Posterior vena cava (tissue), 2 donors: ENCODE results near the gene POTEB3. TPM values are rescaled to one million over a fixed set of nuclear protein-coding genes. Genes with fewer than 3 reads are reported as not detected.
"Not testable (repeated sequence)": the region's sequence is repeated elsewhere in the genome, so short reads cannot be mapped to it uniquely, and the experiment has no call there.

Experiments
- DNase-seq: peaks from one replicate; pipeline ENCODE4 v3.0.0-alpha.2; 2020; ENCODE audit warnings: low spot score
- intact Hi-C, 2 donors: fragments of 100-400 bp; cut with DNase I; formaldehyde crosslinking; loops; one replicate each; pipeline versions ENCODE4 v1.14.1 to v1.14.2; 2022 to 2023
- long read RNA-seq, 2 donors: library from polyadenylated mRNA; unstranded; transcript quantifications; one replicate each; pipeline ENCODE4 v2.0.0, GENCODE V29; 2020 to 2021
- microRNA-seq, 2 donors: library from miRNA; unstranded; fragments of <30 nt; microRNA quantifications; one replicate each; pipeline ENCODE4 v1.2.0, GENCODE V29; 2020 to 2021; ENCODE audit warnings: borderline microRNAs expressed in 2 of 2
- total RNA-seq, 2 donors: library from RNA; stranded (reverse); fragmentation: NEBNext Ultra II Directional; extraction: Animal tissue kit (Norgen Biotek cat#: 25700); gene quantifications; one replicate each; pipeline ENCODE4 v1.2.1, GENCODE V29; 2021
- donor health status: DM: yes; HTN: yes; CAD: no.
- donor health status: DM: yes; HTN: yes; CAD: no.

The POTEB3 gene
- not detected for total RNA-seq
- long read RNA-seq, donor 1, result 0 reads
- long read RNA-seq, donor 2, result 0 reads

DNA sequence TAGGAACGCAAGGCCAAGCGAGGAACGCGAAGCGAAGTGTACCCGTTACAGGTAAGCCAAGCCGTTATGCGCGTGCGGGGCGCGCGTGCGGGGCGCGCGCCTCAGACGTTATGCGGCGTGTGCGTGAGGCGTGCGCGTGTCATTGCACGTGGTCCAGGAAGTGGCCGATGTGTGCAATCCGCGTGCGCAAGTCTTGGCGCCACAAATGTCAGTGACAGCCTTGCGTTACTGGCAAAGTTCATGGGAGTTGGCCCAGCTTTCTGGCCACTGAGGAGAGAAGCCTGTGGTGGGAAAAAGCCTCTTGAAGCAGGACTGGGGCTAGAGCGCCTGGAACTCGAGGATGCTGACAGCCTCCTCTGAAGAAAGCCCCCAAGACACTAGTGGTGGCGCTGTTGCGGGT is at the start of gene POTEB3:
Gene POTEB3, minus strand, starts transcription at position 101 of the 400 bp plus-strand sequence. CDS start 488 bp downstream, outside the sequence.
- intact Hi-C loops, DNase-seq: not testable (repeated sequence)

DNA sequence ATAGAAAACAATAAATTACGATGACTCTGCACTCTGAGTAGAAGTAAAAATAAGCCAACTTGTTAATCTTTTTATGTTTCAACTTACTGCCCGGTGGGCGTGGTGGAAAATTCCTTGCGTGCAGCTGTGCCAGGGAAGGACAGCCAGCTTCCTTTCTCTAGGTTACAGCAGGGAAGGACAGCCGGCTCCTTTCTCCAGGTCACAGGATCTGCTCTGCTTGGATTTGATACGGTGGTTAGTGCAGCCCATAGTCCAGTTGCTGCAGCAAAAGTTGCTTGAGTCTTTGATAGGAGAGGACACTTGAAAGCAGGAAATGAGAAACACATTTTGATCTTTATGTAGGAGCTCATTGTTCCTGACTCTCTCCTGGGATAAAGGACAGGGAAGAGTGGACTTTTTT is 13.4 kb upstream of the POTEB3 start:
- DNase-seq, intact Hi-C loops: not testable (repeated sequence)

- DNase-seq, result peak; percentile 22
- intact Hi-C loops, result not testable (repeated sequence)
Measured at GRCh38 chr15:21451920-21452563, 11.7 kb upstream of the POTEB3 start.

GRCh38 chr15:21451487-21451886 is 11.2 kb upstream of the POTEB3 start:
- intact Hi-C loops, DNase-seq: not testable (repeated sequence)

DNA sequence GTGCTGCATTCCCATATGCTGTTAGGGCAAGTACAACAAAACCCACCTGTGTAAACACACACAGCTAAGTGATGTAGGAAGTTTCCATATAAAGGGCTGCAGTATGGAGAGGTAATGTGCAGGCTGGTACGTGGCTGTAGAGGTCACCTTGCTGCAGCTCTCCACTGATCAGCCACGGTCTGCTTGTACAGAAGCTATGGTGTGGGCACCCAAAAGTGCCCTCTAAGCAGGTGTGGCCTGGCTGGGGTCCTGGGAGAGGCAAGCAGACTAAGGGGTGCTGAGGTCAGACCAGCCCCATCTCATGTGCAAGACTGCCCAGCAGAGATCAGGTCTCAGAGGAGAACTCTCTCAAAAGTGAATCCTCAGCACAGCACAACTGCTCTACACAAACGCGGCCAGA is 32.9 kb downstream of the POTEB3 start:
- intact Hi-C loops, DNase-seq: not testable (repeated sequence)

DNA sequence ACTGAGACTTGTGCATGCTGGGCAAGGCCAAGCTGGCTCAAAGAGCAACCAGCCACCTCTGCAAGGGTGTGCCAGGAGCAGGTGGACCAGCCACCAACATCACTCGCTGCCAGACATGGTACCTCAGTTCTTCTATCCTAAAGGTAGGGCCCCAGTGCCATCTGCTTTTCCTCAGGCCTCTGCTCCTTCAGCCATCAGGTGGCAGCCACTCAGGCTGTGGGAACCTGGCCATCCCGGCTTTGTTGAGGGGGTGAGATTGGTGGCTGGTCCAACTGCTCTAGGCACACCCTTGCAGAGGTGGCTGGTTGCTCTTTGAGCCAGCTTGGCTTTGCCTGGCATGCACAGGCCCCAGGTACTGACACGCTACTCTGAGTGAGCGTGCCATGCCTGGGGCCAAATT is 38.8 kb downstream of the POTEB3 start:
- intact Hi-C loops, DNase-seq: not testable (repeated sequence)

GRCh38 chr15:21399111-21399510 is 41.2 kb downstream of the POTEB3 start:
- DNase-seq, result not testable (repeated sequence)

DNA sequence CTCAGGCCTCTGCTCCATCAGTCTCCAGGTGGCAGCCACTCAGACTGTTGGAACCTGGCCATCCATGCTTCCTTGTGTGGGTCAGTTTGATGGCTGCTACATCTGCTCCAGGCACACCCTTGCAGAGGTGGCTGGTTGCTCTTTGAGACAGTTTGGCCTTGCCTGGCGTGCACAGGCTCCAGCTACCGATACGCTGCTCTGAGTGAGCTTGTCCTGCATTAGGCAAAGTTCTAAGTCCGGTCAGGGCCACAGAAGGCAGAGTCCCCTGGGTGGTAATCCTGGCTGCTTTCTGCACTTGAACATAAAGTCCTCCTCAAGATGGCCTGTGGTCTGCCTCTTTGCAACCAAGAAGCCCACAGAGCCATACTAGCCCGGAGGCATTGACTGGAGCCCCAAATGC is 41.8 kb downstream of the POTEB3 start:
- intact Hi-C loops, DNase-seq: not testable (repeated sequence)

More at GRCh38 chr15:21399111-21399510, 41.2 kb downstream of the POTEB3 start:
- intact Hi-C loops, result not testable (repeated sequence)

DNA sequence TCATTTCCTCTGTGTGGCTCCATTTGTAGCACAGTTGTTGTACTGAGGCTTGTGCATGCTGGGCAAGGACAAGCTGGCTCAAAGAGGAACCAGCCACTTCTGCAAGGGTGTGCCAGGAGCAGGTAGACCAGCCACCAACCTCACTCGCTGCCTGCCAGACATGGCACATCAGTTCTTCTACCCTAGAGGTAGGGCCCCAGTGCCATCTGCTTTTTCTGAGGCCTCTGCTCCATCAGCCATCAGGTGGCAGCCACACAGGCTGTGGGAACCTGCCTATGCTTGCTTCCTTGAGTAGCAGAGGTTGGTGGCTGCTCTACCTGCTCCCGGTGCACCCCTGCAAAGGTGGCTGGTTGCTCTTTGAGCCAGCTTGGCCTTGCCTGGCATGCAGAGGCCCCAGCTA is 42.6 kb downstream of the POTEB3 start:
- DNase-seq, intact Hi-C loops: not testable (repeated sequence)

DNA sequence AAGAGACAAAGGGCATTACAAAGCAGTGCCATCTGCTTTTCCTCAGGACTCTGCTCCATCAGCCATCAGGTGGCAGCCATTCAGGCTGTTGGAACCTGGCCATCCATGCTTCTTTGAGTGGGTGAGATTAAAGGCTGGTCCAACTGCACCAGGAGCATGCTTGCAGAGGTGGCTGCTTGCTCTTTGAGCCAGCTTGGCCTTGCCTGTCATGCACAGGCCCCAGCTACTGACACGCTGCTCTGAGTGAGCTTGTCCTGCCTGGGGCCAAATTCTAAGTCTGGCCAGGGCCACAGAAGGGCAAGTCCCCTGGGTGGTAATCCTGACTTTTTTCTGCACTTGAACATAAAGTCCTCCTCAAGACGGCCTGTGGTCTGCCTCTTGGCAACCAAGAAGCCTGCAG is 43.1 kb downstream of the POTEB3 start:
- not testable (repeated sequence) for DNase-seq

DNA sequence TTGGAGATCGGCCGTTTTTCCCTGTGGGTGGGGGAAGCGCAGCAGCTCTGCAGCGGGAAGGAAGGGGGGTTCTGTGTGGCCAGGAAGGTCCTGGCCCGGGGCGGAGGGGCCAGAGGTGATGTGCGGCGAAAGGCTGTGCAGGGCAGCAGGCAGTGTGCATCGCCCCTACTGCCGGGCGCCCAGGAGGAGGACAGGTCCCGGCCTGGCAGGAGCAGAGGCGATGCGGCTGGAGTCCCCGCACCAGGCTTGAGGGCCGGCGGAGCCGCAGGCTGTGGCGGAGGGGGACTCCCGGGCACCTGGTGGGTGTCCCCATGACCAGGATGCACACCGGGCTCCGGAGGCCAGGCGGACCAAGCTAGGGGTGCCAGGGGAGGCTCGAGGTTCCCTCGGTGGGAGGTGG is 54.3 kb downstream of the POTEB3 start:
- intact Hi-C loops, DNase-seq: not testable (repeated sequence)

More for the DNA sequence above, 43.1 kb downstream of the POTEB3 start:
- intact Hi-C loops, result not testable (repeated sequence)

- intact Hi-C loops, DNase-seq: not testable (repeated sequence)
Measured at GRCh38 chr15:21383866-21384485, 56.3 kb downstream of the POTEB3 start.

GRCh38 chr15:21373682-21374081 is 66.6 kb downstream of the POTEB3 start:
- intact Hi-C loops, DNase-seq: not testable (repeated sequence)

DNA sequence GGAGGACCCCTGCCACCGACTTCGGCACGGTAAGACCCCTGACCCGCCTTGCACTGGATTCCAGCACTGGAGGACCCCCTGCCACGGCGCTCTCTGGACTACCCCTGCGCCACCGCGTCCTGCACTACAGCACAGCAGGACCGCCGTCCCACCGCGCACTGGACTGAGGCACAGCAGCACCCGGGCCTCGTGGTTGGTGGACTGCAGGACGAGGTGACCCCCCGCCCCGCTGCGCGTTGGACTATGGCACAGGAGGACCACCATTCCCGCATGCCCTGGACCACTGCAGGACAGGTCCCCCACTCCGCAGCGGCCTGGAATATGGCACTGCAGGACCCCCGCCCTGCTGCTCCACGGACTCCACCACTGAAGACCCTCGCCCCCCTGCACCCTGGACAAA is 71.1 kb downstream of the POTEB3 start:
- DNase-seq, intact Hi-C loops: not testable (repeated sequence)

DNA sequence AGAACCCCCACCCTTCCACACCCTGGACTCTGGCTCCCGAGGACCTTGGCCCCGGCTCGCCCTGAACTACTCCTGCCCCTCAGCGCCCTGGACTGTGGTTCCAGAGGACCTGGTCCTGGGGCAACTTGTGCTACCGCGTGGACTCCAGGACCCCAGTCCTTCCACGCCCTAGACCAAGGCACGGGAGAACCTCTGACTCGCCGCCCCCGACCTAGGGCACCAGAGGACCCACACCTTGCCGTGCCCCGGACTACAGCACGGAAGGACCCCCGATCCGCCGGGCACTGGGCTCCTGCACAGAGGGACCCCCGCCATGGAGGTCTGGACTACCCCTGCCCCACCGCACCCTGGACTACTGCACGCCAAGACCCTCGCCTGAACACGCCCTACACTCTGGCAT is 71.7 kb downstream of the POTEB3 start:
- intact Hi-C loops, DNase-seq: not testable (repeated sequence)

Small RNA genes within 50 kb of the gene (microRNA-seq; reads per million reads assigned to microRNA genes)
- 0 reads per million in 2 donors for gene MIR3118-3
